ENCODE data around the gene MRPS30.
"Not testable (repeated sequence)": the region's sequence is repeated elsewhere in the genome, so short reads cannot be mapped to it uniquely, and the experiment has no call there.

Gene MRPS30

DNA sequence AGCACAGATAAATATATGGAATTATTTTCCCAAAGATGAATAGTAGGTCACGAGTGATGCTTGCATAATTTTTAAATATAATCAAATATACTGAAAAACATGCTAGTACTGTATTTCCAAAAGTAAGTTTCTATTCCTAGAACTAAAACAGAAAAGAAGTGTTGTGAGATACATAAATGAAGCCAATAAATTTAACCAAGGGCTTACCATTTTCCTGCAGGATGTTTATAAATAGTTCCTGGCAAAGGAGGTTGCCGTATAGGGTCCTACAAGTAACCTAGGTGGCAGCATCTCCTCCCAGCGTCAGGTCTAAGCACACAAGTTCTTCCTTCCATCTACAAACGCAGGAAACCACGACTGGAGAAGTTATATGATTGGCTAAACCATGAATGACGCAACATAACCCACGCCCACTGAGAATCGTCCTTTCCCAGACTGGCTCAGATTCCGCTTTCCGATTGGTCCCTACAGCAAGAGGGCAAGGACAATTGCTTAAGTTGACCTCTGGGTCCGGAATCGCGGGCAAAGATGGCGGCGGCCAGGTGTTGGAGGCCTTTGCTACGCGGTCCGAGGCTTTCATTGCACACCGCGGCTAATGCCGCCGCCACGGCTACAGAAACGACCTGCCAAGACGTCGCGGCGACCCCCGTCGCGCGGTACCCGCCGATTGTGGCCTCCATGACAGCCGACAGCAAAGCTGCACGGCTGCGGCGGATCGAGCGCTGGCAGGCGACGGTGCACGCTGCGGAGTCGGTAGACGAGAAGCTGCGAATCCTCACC lies at the start of gene MRPS30:
TSS of gene MRPS30 (plus strand) at position 513 of the 780 bp plus-strand sequence. CDS start at position 529, 16 bp downstream.
- peak; percentile 61 to 80 (median 74) for DNase-seq

GRCh38 chr5:44769200-44769876 lies 39.4 kb upstream of the MRPS30 start:
- no peak for DNase-seq

- DNase-seq = no peak
Measured at GRCh38 chr5:44769877-44770209, 38.9 kb upstream of the MRPS30 start.

DNA sequence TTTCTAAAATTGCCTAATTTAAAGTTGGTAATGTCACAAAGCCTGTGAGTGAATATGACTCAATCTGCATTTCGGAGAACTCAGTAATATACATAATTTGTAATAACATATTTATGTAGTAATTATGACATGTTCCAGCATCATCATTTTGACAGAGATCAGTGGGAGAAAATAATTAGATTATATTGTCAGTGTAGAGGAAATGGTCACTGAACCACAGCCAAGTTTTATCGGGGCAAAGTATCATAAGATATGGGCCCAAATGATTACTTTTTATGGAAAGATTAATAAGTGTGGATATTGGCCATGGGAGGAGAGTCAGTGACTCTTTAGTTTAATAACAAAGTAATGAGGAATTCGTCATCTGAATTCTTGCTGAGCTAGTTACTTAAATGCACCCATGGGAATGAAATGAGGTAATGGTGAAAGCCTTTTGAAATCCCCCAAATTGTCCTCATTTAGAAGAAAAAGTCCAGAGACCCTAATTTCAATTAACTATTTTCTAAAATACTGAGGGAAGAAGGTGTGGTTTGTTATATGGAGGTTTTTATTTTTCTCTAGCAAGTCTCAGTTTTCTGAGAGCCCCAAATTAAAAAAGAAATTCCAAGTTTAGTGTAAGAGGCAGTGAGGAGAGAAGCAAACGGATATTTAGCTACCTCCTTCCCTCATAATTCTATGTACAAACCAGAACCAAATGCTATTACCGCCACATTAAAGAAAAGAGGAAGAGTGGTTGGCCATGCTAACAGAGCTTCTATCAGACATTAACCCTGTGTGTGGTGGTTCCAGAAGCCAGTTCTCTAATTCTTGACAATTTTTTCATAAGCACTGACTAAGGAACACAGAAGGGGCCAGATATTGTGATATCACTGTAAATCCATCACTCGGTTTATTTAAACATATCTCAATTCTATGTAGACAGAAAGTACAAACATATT lies 37.7 kb upstream of the MRPS30 start:
- DNase-seq = no peak

GRCh38 chr5:44772397-44772796 lies 36.4 kb upstream of the MRPS30 start:
- not testable (repeated sequence) for DNase-seq

- no peak for DNase-seq
Measured at GRCh38 chr5:44774279-44774880, 34.4 kb upstream of the MRPS30 start.

DNA sequence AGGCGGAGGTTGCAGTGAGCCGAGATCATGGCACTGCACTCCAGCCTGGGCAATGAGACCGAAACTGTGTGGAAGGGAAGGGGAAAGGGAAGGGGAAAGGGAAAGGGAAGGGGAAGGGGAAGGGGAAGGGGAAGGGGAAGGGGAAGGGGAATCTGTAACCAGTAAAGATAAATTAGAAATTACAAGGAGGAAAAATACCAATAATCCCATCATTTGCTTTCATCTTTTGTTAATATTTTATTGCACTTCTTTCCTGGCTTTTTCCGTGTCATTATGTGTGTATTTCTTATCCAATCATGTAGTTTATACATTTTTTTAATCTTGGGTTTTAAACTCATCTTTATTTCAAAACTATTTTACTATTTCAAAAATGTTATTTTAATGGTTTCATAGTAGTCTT lies 29.6 kb upstream of the MRPS30 start:
- no peak for DNase-seq

- DNase-seq = no peak
Measured at GRCh38 chr5:44783634-44784315, 25.0 kb upstream of the MRPS30 start.

DNA sequence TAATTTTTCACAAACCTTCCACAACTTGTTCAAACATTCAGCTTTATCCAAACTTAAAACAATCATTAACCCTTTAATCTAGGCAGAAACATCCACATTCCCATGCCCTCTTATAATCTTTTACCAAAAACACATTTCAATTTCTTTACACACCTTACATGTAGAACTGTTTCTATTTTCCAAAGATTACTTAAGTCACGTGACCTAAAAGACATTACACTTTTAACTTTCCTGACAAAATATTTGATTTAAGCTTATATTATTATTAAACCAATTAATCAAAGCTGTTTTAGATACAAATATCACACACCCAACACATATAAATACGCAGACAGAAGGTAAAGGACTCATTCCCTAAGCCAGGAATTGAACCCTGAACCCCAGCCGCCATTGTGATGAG lies 21.0 kb upstream of the MRPS30 start:
- DNase-seq = no peak

DNA sequence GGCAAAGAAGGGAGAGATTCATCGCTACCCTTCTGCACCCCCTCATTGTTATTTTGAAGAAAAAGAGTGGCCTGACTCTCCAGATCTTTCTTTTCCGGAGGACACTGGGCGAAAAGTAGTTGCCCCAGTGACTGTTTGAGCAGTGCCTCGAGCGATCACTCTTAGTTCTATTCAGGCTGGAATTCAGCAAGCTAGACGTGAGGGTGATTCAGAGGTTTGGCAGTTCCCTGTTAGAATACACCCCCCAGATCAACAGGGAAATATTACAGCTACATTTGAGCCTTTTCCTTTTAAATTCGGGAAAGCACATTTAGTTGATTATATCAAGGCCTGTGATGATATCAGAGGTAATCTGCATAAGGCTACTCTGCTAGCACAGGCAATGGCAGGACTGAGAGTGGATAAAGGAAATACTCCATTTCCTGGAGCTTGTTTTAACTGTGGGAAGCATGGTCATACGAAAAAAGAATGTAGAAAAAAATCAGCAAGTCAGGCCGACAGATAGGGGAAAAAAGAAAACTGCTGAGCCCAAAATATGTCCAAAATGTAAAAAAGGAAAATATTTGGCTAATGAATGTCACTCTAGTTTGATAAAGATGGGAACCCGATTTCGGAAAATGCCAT lies 19.3 kb upstream of the MRPS30 start:
- not testable (repeated sequence) for DNase-seq

DNA sequence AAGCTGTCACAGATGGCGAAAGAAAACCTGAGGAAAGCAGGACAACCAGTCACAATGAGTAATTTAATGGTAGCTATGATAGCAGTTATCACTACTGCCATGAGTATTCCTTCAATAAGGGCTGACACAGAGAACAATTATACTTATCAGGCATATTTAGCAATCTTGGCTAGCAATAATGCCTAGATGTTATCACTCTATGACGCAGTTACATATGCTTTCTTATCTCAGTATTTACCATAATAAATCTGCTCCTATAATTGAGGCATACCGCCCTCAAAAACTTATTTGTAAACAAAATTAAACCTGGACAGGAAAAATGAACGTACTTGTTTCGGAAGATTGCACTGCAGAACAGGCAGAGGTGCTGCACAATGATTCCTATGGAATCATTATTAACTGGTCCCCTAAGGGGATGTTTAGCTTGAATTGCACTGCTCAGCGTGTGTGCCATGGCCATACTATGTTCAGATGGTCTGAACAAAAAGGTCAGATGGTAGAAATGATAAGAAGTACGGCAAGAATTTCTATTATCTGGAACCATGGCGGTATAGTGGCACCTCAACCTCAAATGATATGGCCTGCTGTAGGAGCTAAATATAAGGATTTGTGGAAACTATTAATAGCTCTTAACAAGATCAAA lies 16.6 kb upstream of the MRPS30 start:
- DNase-seq = not testable (repeated sequence)

DNA sequence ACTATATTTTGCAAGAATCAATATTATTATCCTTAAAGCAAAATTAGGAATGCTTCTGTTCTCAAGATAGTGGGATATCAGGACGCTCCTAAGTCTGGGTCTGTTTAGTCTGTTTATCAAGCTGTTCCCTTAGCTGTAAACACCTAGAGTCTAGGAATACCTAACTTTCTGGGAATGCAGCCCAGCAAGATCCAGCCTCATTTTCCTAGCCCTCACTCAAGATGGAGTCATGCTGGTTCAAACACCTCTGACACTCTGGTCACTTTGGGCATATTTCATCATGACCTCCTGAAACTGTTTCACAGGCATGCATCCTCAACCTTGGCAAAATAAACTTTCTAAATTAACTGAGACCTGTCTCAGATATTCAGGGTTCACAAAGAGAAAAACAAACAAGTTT lies 14.4 kb upstream of the MRPS30 start:
- no peak for DNase-seq

- DNase-seq = no peak
Measured at GRCh38 chr5:44795496-44795895, 13.3 kb upstream of the MRPS30 start.

- no peak for DNase-seq
Measured at GRCh38 chr5:44797841-44798240, 10.9 kb upstream of the MRPS30 start.

- no peak for DNase-seq
Measured at GRCh38 chr5:44801992-44802391, 6.8 kb upstream of the MRPS30 start.

- DNase-seq = no peak
Measured at GRCh38 chr5:44806608-44807007, 2.1 kb upstream of the MRPS30 start.

- no peak for DNase-seq
Measured at GRCh38 chr5:44807269-44807668, 1.5 kb upstream of the MRPS30 start.

DNA sequence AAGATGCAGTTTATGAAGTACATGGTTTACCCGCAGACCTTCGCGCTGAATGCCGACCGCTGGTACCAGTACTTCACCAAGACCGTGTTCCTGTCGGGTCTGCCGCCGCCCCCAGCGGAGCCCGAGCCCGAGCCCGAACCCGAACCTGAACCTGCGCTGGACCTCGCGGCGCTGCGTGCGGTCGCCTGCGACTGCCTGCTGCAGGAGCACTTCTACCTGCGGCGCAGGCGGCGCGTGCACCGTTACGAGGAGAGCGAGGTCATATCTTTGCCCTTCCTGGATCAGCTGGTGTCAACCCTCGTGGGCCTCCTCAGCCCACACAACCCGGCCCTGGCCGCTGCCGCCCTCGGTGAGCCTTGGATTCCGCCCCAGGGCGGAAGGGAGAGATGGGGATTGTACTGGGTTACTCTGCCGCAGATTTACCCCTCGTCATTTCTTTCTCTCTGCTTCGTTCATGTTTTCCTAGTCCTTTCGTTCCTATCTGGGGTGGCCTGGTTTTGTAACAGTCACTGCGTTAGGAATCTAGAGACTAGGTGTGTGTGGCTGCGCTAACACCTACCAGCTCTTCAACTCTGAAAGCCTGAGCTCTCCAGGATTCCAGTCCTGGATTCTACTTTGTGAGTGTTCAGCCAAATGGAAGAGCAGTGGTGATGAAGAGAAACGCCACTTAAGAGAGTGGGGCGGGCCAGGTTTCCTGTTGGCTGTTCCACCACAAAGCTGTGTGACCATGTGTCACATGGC lies 638 bp downstream of the MRPS30 start:
- peak; percentile 8 to 27 (median 20) for DNase-seq

DNA sequence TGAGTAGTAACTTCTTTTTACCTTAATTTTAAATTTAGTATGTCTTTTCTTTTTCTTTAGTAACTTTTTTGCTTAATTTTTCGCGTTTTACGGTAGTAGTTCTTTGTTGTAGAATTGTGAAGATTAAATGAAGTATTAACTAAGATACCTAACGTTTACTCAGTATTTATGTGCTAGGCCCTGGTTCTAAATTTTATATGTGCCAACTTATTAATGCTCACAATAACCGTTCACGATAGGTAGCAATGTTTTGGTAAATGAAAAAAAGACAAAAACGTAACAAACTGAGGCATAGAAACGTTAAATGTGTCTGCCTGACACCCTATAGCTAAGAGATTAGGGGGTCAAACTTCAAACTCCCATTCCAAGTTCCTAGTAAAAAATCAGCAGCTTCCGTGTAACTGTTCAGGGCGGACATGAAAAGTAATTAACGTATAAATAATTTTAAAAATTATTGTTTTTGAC lies 1.2 kb downstream of the MRPS30 start:
- no peak for DNase-seq

DNA sequence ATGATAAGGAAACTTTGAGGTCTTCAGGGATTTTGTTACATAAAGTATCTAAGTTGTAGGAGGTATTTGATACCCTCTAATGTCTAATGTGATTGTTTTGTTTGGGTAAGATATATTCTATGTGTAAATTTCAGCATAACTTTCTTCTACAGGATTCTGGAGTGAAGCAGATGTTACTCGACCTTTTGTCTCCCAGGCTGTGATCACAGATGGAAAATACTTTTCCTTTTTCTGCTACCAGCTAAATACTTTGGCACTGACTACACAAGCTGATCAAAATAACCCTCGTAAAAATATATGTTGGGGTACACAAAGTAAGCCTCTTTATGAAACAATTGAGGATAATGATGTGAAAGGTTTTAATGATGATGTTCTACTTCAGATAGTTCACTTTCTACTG lies 6.0 kb downstream of the MRPS30 start:
- DNase-seq = no peak

GRCh38 chr5:44821164-44821563 lies 12.4 kb downstream of the MRPS30 start:
- no peak for DNase-seq

Measured in activated CD4-positive, CD25-positive, alpha-beta regulatory T cell (primary cell).